K562 (cell line): Measurements from ENCODE around the gene ARMH3. TPM values are rescaled to one million over a fixed set of nuclear protein-coding genes. Genes with fewer than 3 reads are reported as not detected.
A peak's percentile ranks its signal among the peaks of the same experiment; 100 is the strongest.

Experiments used
- BRCA1 ChIP-seq, 2 experiments: fragments of 450-650 bp in 1 of 2; sonication (generic) in 1 of 2; formaldehyde crosslinking in 1 of 2; IDR thresholded peaks; 2 replicates each; pipeline versions ENCODE4 v1.5.0 to v1.6.1; 2017 to 2020; ENCODE audit warnings: mild to moderate bottlenecking in 1 of 2, missing genetic modification reagents in 1 of 2
- BRD9 ChIP-seq: fragments of 450-650 bp; IDR thresholded peaks from 2 replicates; pipeline ENCODE4 v1.6.1; 2018; ENCODE audit warnings: low read depth; ENCODE audit not compliant: partially characterized antibody
- BRF1 ChIP-seq: IDR thresholded peaks from 3 replicates; pipeline ENCODE4 v1.6.1; 2011; ENCODE audit warnings: borderline replicate concordance, mild to moderate bottlenecking; ENCODE audit not compliant: insufficient read length; ENCODE audit errors: extremely low read depth
- FIP1L1 ChIP-seq: fragments of 200-400 bp; formaldehyde crosslinking; IDR thresholded peaks from 2 replicates; pipeline ENCODE4 v1.6.1; 2018; ENCODE audit warnings: mild to moderate bottlenecking, low read depth, low read length; ENCODE audit not compliant: poor library complexity, severe bottlenecking
- LEF1 ChIP-seq: fragments of 450-650 bp; IDR thresholded peaks from 2 replicates; pipeline ENCODE4 v1.6.1; 2016; ENCODE audit warnings: mild to moderate bottlenecking
- MYC ChIP-seq, 2 experiments: fragments of 250-450 bp in 1 of 2; sonication (Bioruptor Pico) in 1 of 2; IDR thresholded peaks; 2 replicates each; pipeline versions ENCODE4 v1.5.1 to v1.6.1; 2012 to 2021; ENCODE audit warnings: low read depth in 2 of 2, borderline replicate concordance in 1 of 2, improper control_type of control experiment in 1 of 2, low read length in 1 of 2, mild to moderate bottlenecking in 1 of 2, moderate library complexity in 1 of 2
- NR2C2 ChIP-seq, 2 experiments: fragments of 200-800 bp in 1 of 2; sonication (Bioruptor generic) in 1 of 2; sonication (generic) in 1 of 2; formaldehyde crosslinking in 1 of 2; IDR thresholded peaks; 2 replicates each; pipeline versions ENCODE4 v1.6.1 to v1.8.0; 2016 to 2022; ENCODE audit warnings: mild to moderate bottlenecking in 1 of 2, missing compliant biosample characterization in 1 of 2, missing genetic modification characterization in 1 of 2, missing genetic modification reagents in 1 of 2
- POLR2B ChIP-seq: fragments of 450-650 bp; IDR thresholded peaks from 2 replicates; pipeline ENCODE4 v1.6.1; 2018; ENCODE audit warnings: low read depth; ENCODE audit not compliant: partially characterized antibody
- POLR2G ChIP-seq: fragments of 200-400 bp; formaldehyde crosslinking; IDR thresholded peaks from 2 replicates; pipeline ENCODE4 v1.6.1; 2017; ENCODE audit warnings: low read depth, mild to moderate bottlenecking, antibody characterized with exemption, low read length, moderate library complexity
- XRCC3 ChIP-seq: fragments of 450-650 bp; IDR thresholded peaks from 2 replicates; pipeline ENCODE4 v1.6.1; 2017; ENCODE audit warnings: mild to moderate bottlenecking, moderate library complexity
- ZNF766 ChIP-seq: fragments of 200-800 bp; sonication (Bioruptor generic); conservative IDR thresholded peaks from 2 replicates; pipeline ENCODE4 v1.6.1; 2016; ENCODE audit warnings: missing genetic modification characterization, missing compliant biosample characterization
- polyA plus RNA-seq, 8 experiments: library from polyadenylated mRNA; depleted of rRNA in 4 of 8; stranded (reverse) in 5 of 8; unstranded in 3 of 8; fragments of >200 nt; fragmentation: Nextera tagmentation in 2 of 8; fragmentation: Illumina TruSeq in 1 of 8; extraction: Ambion mirVana in 2 of 8; extraction: Trizol in 1 of 8; gene quantifications; 2 replicates each; pipeline versions ENCODE4 v1.2.1 to v1.2.3, GENCODE V29; 2011 to 2014; ENCODE audit warnings: inconsistent platforms in 1 of 8, missing spikeins in 1 of 8
- total RNA-seq, 7 experiments: library from RNA; depleted of rRNA in 6 of 7; stranded (reverse); fragments of >200 nt in 6 of 7; fragmentation: Illumina TruSeq in 2 of 7; extraction: Trizol in 2 of 7; gene quantifications; 2 replicates each; pipeline versions ENCODE4 v1.2.1 to v1.2.3, GENCODE V29; 2011 to 2021; ENCODE audit warnings: low replicate concordance in 1 of 7
- TF ChIP-seq, protein P1 (sequence below): fragments of 450-650 bp; IDR thresholded peaks from 2 replicates; pipeline ENCODE4 v1.6.1; 2018; ENCODE audit not compliant: partially characterized antibody
- TF ChIP-seq, protein P2 (sequence below): fragments of 450-650 bp; formaldehyde crosslinking; IDR thresholded peaks from 2 replicates; pipeline ENCODE4 v1.4.0; 2022; ENCODE audit warnings: missing genetic modification characterization
- TF ChIP-seq, protein P3 (sequence below): fragments of 250-450 bp; sonication (Bioruptor Pico); IDR thresholded peaks from 2 replicates; pipeline ENCODE4 v1.4.0; 2020; ENCODE audit warnings: mild to moderate bottlenecking, moderate library complexity, borderline replicate concordance
- TF ChIP-seq, protein P4 (sequence below): sonication (generic); formaldehyde crosslinking; IDR thresholded peaks from 2 replicates; pipeline ENCODE4 v1.8.0; 2022; ENCODE audit warnings: missing genetic modification reagents, mild to moderate bottlenecking, moderate library complexity, borderline replicate concordance

The ARMH3 gene
- total and polyA plus RNA-seq, 9 of the 15 experiments (the other 6 are each of a cell fraction or from before 2014, with no cell fraction given) = 0.29 to 0.73 TPM; not detected in 7

DNA sequence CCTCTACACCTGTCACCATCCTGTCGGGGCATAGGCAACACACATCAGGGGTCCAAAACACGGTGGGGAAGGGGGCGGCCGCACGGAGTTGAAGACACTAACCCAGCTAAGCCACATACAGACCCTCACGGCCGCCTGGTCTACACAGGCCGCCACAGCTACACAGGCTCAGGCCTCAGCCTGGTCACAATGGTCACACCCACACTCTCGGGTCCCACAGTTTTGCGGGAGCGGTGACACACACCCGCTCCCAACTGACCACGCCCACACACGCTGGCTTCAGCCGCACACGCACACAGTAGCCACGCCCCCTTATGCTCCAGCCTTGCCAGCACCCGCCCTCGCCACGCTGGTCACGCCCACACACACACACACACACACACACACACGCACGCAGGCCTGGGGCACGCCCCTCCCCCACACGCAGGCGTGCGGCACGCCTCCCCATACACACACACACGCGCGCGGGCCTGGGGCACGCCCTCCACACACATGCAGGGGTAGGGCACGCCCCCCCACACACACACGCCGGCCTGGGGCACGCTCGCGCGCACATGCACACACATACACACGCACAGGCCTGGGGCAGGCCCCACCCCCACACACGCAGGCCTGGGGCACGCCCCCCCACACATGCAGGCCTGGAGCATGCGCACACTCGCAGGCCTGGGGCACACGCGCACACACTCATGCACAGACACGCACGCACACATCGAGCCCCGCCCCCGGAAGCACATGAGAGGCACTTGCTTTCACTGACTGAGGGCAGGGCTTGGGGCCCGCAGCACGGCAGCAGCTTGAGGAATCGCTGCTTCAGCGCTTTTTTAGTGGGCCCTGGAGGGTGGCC, 225.4 kb downstream of the ARMH3 start (continued):
- TF ChIP-seq, protein P1, sequence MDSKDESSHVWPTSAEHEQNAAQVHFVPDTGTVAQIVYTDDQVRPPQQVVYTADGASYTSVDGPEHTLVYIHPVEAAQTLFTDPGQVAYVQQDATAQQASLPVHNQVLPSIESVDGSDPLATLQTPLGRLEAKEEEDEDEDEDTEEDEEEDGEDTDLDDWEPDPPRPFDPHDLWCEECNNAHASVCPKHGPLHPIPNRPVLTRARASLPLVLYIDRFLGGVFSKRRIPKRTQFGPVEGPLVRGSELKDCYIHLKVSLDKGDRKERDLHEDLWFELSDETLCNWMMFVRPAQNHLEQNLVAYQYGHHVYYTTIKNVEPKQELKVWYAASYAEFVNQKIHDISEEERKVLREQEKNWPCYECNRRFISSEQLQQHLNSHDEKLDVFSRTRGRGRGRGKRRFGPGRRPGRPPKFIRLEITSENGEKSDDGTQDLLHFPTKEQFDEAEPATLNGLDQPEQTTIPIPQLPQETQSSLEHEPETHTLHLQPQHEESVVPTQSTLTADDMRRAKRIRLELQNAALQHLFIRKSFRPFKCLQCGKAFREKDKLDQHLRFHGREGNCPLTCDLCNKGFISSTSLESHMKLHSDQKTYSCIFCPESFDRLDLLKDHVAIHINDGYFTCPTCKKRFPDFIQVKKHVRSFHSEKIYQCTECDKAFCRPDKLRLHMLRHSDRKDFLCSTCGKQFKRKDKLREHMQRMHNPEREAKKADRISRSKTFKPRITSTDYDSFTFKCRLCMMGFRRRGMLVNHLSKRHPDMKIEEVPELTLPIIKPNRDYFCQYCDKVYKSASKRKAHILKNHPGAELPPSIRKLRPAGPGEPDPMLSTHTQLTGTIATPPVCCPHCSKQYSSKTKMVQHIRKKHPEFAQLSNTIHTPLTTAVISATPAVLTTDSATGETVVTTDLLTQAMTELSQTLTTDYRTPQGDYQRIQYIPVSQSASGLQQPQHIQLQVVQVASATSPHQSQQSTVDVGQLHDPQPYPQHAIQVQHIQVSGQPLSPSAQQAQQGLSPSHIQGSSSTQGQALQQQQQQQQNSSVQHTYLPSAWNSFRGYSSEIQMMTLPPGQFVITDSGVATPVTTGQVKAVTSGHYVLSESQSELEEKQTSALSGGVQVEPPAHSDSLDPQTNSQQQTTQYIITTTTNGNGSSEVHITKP = peak; percentile 21
- TF ChIP-seq BRCA1 (IDR thresholded peaks at IDR 0.05) (no peak), BRCA1 (CRISPR knock-in tag; IDR thresholded peaks at IDR 0.05) (no peak), BRF1 (no peak), POLR2G (peak; percentile 66; the same call in 1 of the 2 replicates), LEF1 (peak; percentile 69), XRCC3 (no peak), FIP1L1 (peak; percentile 47), BRD9 (no peak), ZNF766 (peak; percentile 86), NR2C2 (CRISPR knock-in tag; IDR thresholded peaks at IDR 0.05) (peak; percentile 67), NR2C2 (tag; IDR thresholded peaks at IDR 0.05) (peak; percentile 22; the same call in 1 of the 2 replicates), POLR2B (no peak), MYC (IDR thresholded peaks at IDR 0.05; ENCODE audit: low read depth, low read length) (no peak; the same call in 1 of the 2 replicates), MYC (CRISPR knock-in tag; IDR thresholded peaks at IDR 0.05; ENCODE audit: borderline replicate concordance, low read depth) (peak; percentile 62; the same call in 1 of the 2 replicates)
- TF ChIP-seq, protein P2, sequence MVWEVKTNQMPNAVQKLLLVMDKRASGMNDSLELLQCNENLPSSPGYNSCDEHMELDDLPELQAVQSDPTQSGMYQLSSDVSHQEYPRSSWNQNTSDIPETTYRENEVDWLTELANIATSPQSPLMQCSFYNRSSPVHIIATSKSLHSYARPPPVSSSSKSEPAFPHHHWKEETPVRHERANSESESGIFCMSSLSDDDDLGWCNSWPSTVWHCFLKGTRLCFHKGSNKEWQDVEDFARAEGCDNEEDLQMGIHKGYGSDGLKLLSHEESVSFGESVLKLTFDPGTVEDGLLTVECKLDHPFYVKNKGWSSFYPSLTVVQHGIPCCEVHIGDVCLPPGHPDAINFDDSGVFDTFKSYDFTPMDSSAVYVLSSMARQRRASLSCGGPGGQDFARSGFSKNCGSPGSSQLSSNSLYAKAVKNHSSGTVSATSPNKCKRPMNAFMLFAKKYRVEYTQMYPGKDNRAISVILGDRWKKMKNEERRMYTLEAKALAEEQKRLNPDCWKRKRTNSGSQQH (CRISPR knock-in tag) = peak; percentile 34; the same call in 1 of the 2 replicates
- TF ChIP-seq, protein P3, sequence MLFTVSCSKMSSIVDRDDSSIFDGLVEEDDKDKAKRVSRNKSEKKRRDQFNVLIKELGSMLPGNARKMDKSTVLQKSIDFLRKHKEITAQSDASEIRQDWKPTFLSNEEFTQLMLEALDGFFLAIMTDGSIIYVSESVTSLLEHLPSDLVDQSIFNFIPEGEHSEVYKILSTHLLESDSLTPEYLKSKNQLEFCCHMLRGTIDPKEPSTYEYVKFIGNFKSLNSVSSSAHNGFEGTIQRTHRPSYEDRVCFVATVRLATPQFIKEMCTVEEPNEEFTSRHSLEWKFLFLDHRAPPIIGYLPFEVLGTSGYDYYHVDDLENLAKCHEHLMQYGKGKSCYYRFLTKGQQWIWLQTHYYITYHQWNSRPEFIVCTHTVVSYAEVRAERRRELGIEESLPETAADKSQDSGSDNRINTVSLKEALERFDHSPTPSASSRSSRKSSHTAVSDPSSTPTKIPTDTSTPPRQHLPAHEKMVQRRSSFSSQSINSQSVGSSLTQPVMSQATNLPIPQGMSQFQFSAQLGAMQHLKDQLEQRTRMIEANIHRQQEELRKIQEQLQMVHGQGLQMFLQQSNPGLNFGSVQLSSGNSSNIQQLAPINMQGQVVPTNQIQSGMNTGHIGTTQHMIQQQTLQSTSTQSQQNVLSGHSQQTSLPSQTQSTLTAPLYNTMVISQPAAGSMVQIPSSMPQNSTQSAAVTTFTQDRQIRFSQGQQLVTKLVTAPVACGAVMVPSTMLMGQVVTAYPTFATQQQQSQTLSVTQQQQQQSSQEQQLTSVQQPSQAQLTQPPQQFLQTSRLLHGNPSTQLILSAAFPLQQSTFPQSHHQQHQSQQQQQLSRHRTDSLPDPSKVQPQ = no peak
- TF ChIP-seq, protein P4, sequence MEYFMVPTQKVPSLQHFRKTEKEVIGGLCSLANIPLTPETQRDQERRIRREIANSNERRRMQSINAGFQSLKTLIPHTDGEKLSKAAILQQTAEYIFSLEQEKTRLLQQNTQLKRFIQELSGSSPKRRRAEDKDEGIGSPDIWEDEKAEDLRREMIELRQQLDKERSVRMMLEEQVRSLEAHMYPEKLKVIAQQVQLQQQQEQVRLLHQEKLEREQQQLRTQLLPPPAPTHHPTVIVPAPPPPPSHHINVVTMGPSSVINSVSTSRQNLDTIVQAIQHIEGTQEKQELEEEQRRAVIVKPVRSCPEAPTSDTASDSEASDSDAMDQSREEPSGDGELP (CRISPR knock-in tag) = peak; percentile 87
